ENCODE results near the gene PRKCA.

DNA sequence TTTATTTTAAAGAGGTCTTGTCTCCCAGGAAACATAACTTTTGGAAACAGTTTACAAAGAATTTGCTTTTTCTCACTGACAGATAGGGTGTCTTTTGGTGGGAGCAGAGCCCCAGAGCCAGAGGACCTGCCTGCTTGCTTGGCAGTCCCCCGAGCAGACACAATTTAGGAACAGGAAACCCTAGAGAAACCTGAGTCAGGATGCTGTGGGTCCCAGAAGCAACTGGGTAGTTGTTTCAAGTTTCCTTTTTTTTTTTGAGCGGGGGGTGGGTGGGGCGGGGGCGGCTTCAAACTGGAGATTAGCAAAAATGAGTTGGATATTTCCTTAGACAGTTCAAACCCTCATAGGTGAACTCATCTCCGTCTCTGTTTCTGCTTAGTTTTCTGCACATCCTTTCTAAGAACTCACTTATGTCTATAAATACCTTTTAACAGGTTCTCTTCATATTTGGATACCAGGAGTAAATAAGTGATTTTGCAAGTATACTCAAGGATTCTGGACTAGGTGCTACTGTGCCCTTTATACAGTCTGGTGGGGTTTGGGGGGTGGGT lies 135.1 kb downstream of the PRKCA start:
- TF ChIP-seq, protein P1, sequence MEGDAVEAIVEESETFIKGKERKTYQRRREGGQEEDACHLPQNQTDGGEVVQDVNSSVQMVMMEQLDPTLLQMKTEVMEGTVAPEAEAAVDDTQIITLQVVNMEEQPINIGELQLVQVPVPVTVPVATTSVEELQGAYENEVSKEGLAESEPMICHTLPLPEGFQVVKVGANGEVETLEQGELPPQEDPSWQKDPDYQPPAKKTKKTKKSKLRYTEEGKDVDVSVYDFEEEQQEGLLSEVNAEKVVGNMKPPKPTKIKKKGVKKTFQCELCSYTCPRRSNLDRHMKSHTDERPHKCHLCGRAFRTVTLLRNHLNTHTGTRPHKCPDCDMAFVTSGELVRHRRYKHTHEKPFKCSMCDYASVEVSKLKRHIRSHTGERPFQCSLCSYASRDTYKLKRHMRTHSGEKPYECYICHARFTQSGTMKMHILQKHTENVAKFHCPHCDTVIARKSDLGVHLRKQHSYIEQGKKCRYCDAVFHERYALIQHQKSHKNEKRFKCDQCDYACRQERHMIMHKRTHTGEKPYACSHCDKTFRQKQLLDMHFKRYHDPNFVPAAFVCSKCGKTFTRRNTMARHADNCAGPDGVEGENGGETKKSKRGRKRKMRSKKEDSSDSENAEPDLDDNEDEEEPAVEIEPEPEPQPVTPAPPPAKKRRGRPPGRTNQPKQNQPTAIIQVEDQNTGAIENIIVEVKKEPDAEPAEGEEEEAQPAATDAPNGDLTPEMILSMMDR (IDR thresholded peaks at IDR 0.05), result no peak
- TF ChIP-seq ZFX (IDR thresholded peaks at IDR 0.05; ENCODE audit: borderline replicate concordance), result no peak
